Kidney tubule cell (primary cell): ENCODE measurements around the gene APOLD1.
A peak's percentile ranks its signal among the peaks of the same experiment; 100 is the strongest.
"Not testable (repeated sequence)": the region's sequence is repeated elsewhere in the genome, so short reads cannot be mapped to it uniquely, and the experiment has no call there.

Experiments
- DNase-seq: peaks from one replicate; pipeline ENCODE4 v3.0.0-alpha.2; 2018; ENCODE audit warnings: low spot score

The APOLD1 gene

DNA sequence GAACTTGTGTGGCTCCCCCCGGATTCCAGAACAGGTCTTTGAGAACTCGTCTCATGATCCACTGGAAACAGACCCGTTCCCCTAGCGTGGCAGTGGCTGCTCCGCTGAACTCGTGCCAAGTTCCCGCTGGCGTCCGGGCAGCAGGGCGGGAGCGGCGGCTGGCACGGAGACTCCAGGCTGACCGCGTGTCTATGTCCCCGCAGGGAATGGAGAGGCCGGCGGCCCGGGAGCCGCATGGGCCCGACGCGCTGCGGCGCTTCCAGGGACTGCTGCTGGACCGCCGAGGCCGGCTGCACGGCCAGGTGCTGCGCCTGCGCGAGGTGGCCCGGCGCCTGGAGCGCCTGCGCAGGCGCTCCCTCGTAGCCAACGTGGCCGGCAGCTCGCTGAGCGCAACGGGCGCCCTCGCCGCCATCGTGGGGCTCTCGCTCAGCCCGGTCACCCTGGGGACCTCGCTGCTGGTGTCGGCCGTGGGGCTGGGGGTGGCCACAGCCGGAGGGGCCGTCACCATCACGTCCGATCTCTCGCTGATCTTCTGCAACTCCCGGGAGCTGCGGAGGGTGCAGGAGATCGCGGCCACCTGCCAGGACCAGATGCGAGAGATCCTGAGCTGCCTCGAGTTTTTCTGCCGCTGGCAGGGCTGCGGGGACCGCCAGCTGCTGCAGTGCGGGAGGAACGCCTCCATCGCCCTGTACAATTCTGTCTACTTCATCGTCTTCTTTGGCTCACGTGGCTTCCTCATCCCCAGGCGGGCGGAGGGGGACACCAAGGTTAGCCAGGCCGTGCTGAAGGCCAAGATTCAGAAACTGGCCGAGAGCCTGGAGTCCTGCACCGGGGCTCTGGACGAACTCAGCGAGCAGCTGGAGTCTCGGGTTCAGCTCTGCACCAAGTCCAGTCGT, 1.5 kb downstream of the APOLD1 start:
- peak; percentile 88 for DNase-seq

DNA sequence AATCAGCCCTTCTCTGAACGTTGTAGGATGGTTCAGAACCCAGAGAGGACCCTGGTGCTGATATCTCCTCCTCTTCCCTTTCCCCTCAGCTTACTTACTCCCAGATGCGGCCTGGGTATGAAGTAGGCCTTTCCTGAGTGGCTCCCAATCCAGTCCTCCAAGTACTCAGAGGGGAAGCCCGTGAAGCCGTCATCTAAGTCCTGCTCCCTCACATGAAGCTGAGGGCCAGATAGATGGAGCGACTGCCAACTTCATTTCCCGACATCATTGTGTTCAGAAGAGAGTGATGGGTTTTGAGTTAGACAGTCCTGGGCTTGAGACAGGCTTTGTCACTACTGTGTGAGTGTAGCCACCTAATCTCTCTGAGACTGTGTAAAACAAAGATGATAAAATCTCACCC, 2.7 kb downstream of the APOLD1 start:
- DNase-seq, result no peak

DNA sequence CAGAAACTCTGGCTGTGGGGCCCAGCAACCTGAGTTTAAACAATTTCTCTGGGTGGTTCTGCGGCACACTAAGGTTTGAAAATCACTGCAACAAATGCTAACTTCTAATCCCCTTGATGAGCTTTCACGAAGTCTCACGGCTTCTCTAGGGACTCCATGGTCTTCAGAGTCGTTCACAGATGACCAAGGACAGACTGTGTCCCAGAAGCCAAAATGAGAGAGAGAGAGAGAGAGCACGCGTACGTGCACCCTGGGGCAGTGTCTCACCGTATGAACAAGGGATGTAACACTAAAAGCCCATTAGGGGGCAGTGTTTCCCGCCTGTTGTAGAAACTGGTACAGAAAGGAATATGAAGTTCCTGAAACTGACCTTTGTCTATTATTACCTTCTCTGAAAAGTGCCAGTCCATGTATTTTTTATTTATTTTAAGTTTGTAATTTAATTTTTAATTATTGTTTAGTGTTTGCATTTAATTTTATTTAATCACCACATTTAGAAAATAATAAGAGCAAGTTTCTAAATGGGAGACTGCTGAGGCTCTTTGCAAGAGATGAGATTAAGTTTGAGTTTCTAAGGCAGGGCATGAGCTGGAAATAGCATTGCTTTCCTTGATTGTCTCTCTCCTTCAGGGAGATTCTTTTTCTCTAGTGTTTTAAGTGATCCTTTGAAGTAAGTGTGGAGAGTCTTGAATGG, 3.4 kb downstream of the APOLD1 start:
- DNase-seq, result peak; percentile 88

DNA sequence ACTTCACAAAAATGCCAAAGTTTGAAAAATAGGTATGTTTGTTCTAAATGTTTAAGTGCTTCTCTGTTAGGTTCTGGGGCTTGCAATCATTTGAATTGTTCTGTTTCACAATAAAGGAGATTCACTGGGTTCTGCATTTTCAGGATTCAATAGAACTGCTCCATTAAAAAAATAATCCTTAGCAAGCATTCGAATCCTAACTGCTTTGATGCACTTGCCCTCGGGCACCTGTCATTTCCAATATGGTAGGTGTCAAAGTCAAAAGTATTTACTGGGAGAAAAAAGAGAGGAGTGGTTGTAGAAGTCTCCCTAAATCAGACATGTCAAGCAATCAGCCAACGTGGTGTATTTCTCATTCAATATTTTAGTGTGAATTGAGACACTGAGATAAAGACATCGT, 5.5 kb downstream of the APOLD1 start:
- DNase-seq, result no peak

DNA sequence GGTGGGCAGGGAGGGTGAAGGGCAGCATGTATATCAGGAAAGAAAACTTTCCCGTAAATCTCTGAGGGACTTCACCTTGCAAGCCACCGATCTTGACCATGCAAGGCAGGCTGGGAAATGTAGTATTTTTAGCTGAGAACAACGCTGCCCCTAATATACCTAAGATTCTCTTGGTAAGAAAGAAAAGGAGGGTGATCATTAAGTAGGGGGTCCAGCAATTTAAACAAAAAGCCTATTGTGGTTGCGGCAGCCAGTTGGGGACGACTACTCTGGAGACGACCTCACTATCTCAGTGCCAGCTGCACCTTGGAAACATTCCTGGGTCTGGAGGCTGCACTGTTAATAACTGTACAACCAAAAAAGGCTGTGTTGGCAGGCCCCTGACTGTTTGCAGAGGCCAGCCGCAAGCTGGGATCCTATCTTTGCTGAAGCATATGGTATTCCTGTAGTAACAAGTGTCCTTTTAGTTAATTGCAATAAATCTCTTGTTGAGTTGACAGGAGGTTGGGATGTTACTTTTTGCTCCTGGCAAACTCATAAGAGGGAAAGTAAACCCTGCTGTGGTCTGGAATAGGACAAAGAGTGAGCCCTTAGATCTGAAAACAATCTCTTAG, 6.4 kb downstream of the APOLD1 start:
- DNase-seq, result peak; percentile 11

DNA sequence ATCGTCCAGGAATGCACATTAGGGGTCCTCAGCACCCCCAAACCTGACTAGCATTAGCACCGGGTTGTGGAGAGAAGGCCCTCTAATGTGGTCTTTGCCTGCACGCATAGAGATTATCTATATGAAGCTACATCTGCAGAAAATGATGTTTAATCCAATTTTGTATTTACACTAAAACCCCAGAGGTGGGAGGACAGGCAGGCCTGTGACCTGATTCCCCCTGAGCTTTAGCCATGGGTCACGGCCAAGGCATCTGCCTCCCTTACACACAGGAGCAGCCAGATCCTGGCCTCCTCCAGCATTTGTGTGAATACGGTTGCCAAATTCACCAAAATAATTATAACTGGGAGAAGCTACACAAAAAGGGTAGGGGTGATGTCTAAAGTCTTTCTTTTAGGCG, 7.0 kb downstream of the APOLD1 start:
- DNase-seq, result no peak

DNA sequence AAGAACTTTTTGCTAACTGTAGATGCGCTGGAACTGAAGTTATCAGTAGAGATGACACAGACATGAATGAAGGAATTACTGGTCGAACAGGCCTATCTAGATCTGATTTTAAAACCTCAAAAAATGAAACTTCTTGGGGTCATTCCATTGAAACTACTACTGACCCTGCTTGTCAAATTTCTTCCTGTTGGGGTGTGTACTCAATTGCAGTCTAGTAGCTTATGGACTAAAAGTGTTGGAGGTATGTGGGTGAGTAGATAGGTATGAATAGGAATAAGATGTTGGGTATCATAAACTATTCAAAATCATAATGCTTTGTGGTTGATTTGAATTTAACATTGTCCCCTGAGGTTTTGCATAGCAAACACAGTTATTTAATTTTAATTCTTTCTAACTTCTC, 9.2 kb downstream of the APOLD1 start:
- DNase-seq, result no peak

DNA sequence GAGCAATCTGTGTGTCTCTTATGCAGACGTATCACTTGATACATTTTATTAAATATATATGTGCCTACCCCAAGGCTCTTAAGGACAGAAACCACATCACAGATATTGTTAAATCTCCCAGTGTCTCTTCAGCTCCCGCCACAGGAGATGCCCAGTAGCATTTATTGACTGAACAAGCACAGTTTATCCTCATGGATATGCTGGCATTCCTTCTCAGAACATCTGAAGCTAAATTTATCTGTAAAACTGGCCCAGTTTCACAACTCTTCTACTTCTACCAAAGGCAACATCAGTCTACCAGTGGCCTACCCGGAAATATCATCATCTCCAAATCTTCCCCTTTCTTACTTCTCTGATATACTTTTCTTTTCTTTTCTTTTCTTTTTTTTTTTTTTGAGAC, 10.7 kb downstream of the APOLD1 start:
- no peak for DNase-seq

DNA sequence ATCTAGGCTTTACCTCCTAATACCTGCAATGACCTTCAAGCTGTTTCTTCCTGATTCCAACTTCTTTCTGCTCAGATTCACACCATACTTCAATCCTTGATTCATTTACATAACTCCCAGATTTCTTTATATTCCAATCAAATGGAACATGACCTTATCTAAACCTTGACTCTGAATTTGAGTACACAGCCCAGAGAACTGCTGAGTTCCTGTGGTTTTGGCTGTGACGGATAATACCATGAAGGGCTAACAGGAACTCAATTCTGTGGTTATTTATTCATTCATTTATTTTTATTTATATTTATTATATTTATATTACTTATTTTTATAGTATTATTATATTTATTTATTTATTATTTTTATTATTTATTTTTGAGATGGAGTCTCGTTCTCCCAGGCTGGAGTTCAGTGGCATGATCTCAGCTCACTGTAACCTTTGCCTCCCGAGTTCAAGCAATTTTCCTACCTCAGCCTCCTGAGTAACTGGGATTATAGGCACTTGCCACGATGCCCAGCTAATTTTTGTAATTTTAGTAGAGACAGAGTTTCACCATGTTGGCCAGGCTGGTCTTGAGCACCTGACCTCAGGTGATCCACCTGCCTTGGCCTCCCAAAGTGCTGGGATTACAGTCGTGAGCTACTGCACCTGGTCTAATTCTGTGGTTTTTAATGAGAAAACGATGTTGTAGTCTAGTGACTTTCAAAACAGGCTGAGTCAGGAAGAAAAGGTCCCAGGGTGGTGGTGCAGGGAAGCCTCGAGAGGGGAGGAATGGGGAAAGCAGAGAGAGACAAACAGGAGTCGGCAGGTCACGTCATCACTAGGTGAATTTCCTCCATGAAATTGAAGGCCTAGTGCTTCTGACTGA, 11.7 kb downstream of the APOLD1 start:
- DNase-seq, result no peak

DNA sequence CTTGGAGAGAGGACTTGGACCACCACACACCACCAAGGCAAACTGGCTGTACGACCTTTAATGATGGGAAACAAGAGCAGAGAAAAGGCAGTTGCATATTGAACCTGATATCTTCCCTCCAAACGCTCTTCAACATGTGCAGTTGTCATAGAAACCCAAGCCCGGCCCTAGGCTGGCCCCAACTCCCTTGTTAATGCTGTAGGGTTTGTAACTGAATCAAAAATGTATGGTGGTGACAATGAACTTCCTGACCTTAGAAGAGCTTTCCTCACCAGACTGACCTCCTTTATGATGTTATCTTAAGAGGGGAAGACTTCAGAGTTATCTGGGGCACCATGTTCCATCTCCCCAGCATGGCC, 12.3 kb downstream of the APOLD1 start:
- no peak for DNase-seq

DNA sequence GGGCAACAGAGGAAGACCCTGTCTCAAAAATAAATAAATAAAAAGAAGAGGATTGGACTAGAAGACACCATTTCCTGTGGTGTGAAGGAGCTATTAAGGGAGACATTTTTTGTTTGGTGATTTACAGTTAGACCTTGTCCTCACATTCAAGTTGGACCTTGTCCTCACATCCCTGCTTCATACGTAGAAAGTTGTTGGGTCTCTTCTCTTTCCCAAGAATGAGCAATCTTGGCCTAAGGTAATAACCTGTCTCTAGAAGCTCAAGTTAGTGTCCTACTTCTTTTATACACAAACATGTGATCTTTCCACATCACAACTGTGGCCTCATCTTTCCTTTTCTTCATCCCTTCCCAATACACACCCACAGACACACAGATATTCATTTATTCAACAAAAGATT, 13.0 kb downstream of the APOLD1 start:
- no peak for DNase-seq

DNA sequence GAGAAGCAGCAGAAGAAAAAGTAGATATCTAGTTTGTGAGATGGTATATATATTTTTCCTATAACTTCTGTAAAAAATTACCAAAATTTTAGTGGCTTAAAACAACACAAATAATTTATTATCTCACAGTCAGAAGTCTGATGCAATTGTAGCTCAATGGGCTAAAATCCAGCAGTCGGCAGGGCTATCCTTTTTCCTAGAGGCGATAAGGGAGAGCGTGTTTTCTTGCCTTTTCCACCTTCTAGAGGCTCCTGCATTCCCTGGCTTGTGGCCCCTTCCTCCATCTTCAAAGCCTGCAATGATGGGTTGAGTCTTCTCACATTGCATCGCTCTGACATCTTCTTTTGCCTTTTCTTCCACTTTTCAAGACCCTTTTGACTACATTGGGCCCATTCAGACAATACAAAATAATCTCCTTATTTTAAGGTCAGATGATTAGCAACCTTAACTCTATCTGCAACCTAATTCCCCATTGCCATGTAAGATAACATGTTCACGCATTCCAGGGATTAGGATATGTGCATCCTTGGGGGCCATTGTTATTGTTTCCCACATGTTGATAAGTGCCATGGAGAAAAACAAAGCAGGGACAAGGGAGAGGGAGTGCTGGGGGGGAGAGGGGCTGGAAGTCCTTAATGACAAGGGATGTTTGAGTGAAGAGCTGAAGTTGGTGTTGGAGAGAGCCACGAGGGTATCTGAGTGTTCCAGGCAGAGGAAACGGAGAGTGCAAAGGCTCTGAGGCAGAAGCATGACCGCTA, 13.9 kb downstream of the APOLD1 start:
- DNase-seq, result no peak

DNA sequence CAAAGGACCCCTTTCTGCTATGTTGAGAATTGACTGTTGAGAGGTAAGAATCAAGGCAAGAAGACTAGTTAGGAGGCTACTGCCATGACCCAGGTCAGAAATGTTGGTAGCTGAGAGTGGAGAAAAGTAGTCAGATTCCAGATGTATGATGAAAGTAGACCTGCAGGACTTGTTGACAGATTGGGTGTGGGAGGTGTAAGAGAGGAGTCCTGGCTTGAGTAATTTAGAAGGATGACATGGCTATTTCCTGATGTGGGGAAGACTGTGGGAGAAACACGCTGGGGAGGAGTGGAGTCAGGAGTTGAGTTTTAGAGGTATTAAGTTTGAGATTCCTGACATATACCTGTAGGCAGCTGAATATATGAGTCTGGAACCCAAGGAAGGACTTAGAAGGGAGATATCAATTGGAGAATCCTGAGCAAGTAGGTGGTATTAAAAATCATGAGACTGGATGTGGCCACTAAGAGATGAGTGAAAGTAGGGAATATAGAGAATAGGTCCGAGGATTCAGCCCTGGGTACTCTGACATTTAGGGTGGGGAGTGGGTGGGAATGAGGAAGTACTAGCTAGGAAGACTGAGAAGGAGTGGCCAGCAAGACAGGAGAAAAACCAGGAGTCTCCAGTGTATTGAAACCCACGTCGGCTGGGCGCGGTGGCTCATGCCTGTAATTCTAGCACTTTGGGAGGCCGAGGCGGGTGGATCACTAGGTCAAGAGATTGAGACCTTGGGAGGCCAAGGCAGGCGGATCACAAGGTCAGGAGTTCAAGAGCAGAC, 15.1 kb downstream of the APOLD1 start:
- peak; percentile 66 for DNase-seq

DNA sequence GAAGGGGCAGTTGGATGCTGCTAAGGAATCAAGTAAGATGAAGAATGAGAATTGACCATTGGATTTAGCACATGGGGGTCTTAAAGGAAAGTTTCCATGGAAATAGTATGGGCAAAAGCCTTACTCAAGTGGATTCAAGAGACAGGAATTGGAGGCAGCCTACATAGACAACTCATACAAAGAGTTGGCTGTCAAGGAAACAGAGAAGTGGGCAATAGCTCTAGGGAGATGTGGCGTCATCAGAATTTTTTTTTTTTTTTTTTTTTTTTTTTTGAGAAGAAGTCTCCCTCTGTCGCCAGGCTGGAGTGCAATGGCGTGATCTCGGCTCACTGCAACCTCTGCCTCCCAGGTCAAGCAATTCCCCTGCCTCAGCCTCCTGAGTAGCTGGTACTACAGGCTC, 16.2 kb downstream of the APOLD1 start:
- not testable (repeated sequence) for DNase-seq

DNA sequence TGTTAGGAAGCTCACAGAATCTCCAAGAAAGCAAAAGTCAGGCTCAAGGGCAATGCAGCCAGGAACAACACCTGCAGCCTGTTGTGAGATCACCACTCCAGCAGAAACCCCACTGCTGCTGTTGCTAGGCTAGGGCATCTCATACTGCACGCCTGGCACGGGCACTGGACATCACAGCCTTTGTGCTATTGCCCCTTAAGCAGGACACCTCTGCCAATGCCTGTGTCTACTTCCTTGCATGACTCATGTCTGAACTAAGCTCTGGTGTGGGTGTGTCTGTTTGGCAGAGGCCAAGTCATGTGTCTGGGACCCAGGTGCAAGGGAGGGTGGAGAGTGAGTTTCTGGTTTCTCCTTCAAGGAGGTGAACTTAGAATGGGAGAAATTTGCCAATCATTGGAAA, 17.7 kb downstream of the APOLD1 start:
- peak; percentile 99 for DNase-seq

DNA sequence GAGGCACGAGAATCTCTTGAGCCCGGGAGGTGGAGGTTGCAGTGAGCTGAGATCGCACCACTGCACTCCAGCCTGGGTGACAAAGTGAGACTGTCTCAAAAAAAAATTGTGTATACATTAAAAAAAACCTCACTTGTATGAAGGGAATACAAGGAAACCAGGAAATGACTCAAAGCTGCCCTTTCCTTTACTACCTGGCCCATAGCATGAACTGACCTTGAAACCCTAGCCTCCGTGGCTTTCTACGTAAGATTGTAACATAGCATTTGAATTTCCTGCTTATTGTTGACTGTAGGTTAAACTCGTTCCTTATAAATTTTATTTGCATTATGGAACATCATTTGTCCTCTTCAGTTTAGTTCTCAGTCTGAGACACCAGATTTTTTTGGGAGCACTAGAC, 18.6 kb downstream of the APOLD1 start:
- DNase-seq, result peak; percentile 81

DNA sequence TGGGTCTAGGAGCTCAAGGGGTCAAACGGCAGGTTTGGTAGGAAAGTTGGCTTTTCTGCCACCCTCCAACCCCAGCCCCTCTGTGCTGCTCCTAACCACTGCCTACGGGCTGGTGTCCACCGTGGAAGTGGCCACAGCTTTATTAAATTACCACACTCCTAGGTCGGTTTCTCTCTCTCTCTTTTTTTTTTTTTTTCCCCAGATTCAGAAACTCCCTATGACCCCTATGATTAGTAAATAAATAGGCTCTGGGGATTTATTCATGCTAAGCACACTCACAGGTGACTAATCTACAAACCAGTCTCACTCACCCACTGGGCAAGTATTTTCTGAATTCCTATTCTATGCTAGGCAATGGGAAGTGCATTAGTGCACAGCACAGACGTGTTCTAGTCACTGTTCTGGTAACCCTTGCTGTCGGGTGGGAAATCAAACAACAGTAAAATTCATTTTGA, 19.0 kb downstream of the APOLD1 start:
- peak; percentile 99 for DNase-seq

DNA sequence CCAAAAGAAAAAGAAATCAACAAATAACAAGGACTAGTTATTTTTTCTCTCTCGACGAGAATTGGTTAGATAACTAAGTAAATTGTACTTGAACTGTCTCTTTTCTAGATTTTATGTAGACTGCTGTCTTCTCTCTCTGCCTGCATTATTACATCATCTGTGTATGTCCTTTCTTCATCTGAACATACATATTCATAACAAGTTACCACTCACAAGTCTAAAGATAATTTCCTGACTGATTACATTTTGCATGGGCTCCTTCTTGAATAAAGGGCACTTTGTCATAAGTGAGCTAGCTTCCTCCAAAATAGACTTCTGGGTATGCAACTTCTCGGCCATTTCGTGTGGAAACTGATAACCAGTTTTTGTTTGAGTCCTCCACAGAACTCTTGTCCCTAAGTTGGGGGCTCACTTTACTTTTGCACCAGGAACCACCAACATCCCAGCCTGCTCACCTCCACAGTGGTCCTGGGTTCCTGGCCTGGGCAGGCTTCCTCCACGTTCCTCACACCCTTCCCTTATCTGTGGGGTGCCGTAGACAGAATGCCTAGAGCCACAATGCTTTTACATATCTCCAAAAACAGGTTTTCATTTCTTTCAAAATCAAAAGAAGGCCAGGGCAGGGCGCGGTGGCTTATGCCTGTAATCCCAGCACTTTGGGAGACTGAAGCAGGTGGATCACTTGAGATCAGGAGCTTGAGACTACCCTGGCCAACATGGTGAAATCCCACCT, 21.5 kb downstream of the APOLD1 start:
- DNase-seq, result no peak

DNA sequence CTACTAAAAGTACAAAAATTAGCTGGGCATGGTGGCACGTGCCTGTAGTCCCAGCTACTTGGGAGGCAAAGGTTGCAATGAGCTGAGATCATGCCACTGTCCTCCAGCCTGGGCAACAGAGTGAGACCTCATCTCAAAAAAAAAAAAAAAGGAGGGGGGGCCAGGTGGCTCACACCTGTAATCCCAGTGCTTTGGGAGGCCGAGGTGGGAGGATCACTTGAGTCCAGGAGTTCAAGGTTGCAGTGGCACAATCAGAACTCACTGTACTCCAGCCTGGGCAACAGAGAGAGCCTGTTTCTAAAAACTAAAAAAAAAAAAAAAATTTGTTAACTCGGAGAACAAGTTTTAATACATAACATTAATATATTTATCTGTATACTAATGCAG, 22.1 kb downstream of the APOLD1 start:
- DNase-seq, result not testable (repeated sequence)
